ENCODE measurements around the gene GALNS. TPM values are rescaled to one million over a fixed set of nuclear protein-coding genes. Genes with fewer than 3 reads are reported as not detected.
A peak's percentile ranks its signal among the peaks of the same experiment; 100 is the strongest.

GALNS gene, protein sequence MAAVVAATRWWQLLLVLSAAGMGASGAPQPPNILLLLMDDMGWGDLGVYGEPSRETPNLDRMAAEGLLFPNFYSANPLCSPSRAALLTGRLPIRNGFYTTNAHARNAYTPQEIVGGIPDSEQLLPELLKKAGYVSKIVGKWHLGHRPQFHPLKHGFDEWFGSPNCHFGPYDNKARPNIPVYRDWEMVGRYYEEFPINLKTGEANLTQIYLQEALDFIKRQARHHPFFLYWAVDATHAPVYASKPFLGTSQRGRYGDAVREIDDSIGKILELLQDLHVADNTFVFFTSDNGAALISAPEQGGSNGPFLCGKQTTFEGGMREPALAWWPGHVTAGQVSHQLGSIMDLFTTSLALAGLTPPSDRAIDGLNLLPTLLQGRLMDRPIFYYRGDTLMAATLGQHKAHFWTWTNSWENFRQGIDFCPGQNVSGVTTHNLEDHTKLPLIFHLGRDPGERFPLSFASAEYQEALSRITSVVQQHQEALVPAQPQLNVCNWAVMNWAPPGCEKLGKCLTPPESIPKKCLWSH
- total RNA-seq (2021; ENCODE audit: unreplicated experiment) (81.6 TPM), Bru-seq, nascent RNA (percentile 59 among the genes with signal in this experiment), BruChase-seq, experiment 1, labeled RNA remaining after a 2-hour chase (percentile 67 among the genes with signal in this experiment), BruChase-seq, experiment 2, labeled RNA remaining after a 6-hour chase (percentile 71 among the genes with signal in this experiment)
- polyA plus RNA-seq (2012; ENCODE audit: insufficient read length), result 106 TPM
- long read RNA-seq, full-length matches to known transcripts, result 129 of 254 reads
- long read RNA-seq, partial matches to known transcripts, result 36 of 254 reads
- long read RNA-seq, other reads (novel, unspliced or antisense), result 89 of 254 reads

DNA sequence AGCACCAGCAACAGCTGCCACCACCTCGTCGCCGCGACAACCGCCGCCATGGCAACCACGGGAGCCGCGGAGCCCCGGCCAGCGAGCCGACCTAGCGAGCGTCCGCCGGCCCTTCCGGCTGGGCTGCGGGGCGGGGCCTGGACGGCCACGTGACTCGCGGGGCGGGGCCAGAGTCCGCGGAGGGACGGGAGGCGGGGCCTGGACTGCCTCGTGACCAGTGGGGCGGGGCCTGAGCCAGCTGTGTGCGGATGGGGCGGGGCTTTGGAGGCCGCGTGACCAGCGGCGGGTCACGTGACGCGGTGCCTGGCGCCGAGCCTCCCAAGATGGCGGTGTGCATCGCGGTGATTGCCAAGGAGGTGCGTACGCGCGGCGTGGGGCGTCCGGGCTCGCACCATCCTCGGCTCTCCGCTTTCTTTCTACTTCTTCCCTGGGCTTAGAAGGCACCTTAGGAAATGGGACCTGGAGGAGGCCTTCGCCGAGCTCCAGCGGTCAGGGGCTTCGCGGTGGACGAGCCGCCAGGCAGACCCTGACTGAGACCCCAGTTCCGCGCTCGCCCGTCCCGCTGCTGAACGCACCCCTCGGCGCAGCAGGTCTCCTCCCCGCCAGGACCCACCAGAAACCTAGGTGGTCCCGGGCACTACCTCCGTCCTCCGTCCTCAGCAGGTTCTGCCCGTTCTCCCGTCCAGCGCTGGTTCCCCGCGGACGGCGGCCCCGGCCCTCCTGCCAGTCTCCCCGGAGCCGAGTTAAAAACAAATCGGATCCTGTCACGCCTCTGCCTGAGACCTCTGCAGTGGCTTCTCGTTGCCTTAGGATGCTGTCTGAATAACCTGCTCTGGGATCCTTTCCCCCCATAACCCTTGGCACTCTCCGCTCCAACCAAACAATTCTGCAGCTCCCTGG is at the start of gene GALNS, which contains the start of gene TRAPPC2L:
Gene GALNS (minus strand): TSS at position 120 of the 900 bp plus-strand sequence. CDS start 70 bp downstream, at position 50.
Gene TRAPPC2L (plus strand): TSS at position 300 of the 900 bp plus-strand sequence. CDS start 24 bp downstream, at position 324.
- DNase-seq (ENCODE audit: low read depth, low spot score), result peak; percentile 35
- no peaks in the 10 kb centered on the region for H3K27me3 ChIP-seq (ENCODE audit: control insufficient read depth, insufficient read depth, low read length)
- CTCF ChIA-PET, result interaction anchor here (0.5 kb wide), 1 partner anchor 11 kb away, joined by 4 read pairs; no protein-coding TSS in a partner anchor
- peak within 1 kb of the TSS; percentile 88 to 93 for H3K4me3 ChIP-seq (ENCODE audit: low read depth in 2 of 2, low read length in 2 of 2)
- peaks cover 6% of the 10 kb centered on the region; the same call in 1 of the 2 replicates for H3K36me3 ChIP-seq (ENCODE audit: control insufficient read depth, insufficient read depth, low read length)
- peak within 1 kb of the TSS; percentile 84 for H3K27ac ChIP-seq (ENCODE audit: low read length)
- no peaks in the 10 kb centered on the region for H3K9me3 ChIP-seq (ENCODE audit: control insufficient read depth, insufficient read depth, low read depth, low read length)
- POLR2A ChIA-PET, result interaction anchor here (0.6 kb wide), 2 partner anchors 7 to 420 kb away, joined by 3 to 4 read pairs; no protein-coding TSS in a partner anchor
- BruUV-seq (replicated peaks), result no TSS peak
- ATAC-seq, result peak; percentile 91
- peaks cover 9% of the 10 kb centered on the region; the same call in 1 of the 2 replicates for H3K4me1 ChIP-seq (ENCODE audit: control insufficient read depth, insufficient read depth, low read length)
- TF ChIP-seq, protein P1, sequence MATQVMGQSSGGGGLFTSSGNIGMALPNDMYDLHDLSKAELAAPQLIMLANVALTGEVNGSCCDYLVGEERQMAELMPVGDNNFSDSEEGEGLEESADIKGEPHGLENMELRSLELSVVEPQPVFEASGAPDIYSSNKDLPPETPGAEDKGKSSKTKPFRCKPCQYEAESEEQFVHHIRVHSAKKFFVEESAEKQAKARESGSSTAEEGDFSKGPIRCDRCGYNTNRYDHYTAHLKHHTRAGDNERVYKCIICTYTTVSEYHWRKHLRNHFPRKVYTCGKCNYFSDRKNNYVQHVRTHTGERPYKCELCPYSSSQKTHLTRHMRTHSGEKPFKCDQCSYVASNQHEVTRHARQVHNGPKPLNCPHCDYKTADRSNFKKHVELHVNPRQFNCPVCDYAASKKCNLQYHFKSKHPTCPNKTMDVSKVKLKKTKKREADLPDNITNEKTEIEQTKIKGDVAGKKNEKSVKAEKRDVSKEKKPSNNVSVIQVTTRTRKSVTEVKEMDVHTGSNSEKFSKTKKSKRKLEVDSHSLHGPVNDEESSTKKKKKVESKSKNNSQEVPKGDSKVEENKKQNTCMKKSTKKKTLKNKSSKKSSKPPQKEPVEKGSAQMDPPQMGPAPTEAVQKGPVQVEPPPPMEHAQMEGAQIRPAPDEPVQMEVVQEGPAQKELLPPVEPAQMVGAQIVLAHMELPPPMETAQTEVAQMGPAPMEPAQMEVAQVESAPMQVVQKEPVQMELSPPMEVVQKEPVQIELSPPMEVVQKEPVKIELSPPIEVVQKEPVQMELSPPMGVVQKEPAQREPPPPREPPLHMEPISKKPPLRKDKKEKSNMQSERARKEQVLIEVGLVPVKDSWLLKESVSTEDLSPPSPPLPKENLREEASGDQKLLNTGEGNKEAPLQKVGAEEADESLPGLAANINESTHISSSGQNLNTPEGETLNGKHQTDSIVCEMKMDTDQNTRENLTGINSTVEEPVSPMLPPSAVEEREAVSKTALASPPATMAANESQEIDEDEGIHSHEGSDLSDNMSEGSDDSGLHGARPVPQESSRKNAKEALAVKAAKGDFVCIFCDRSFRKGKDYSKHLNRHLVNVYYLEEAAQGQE (IDR thresholded peaks at IDR 0.05; ENCODE audit: insufficient read depth in 1 of 2, low read depth in 2 of 2, low read length in 1 of 2), result no peak
- peak; percentile 77 for TF ChIP-seq POLR2AphosphoS5 (IDR thresholded peaks at IDR 0.05; ENCODE audit: low read depth, low read length)
- no peak for TF ChIP-seq TCF7L2 (IDR thresholded peaks at IDR 0.05; ENCODE audit: low read depth, low read length)
- TF ChIP-seq SIN3A (IDR thresholded peaks at IDR 0.05; ENCODE audit: borderline replicate concordance, insufficient read depth, low read depth, low read length), result peak; percentile 63; the same call in 1 of the 2 replicates
- TF ChIP-seq, protein P2, sequence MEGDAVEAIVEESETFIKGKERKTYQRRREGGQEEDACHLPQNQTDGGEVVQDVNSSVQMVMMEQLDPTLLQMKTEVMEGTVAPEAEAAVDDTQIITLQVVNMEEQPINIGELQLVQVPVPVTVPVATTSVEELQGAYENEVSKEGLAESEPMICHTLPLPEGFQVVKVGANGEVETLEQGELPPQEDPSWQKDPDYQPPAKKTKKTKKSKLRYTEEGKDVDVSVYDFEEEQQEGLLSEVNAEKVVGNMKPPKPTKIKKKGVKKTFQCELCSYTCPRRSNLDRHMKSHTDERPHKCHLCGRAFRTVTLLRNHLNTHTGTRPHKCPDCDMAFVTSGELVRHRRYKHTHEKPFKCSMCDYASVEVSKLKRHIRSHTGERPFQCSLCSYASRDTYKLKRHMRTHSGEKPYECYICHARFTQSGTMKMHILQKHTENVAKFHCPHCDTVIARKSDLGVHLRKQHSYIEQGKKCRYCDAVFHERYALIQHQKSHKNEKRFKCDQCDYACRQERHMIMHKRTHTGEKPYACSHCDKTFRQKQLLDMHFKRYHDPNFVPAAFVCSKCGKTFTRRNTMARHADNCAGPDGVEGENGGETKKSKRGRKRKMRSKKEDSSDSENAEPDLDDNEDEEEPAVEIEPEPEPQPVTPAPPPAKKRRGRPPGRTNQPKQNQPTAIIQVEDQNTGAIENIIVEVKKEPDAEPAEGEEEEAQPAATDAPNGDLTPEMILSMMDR (IDR thresholded peaks at IDR 0.05), result no peak
- intact Hi-C loops (cut with micrococcal nuclease; ENCODE audit: unreplicated experiment), result no loop called here
- in situ Hi-C loops (cut with HindIII; ENCODE audit: low pct_unique_long_range_greater_than_20kb, low sequenced_read_pairs), result no loop called here

DNA sequence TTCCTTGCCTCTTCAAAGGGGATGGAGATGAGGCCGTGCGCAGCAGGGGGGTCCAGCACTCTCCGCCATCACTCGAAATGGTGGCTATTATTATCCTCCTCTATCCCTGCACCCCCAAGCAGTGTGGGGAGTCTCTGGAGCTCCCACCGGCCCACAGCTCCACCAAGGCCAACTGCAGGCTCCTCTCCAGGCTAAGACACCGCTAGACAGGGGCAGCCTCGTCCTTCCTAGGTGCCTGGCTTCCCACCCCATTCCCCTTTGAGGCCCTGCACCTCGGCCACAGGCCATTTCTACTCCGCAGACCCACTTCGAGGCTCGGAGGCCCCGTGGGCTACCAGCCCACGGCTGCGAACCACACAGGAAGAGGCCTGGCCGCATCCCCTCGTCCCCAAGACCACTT is 49.3 kb upstream of the GALNS start:
- POLR2A ChIA-PET, result no interaction called here
- ATAC-seq (0 out of 2 replicates have a peak, but pooled peaks have one; percentile 17), DNase-seq (ENCODE audit: low read depth, low spot score) (no peak)
- intact Hi-C loops (cut with micrococcal nuclease; ENCODE audit: unreplicated experiment) (no loop called here), in situ Hi-C loops (cut with HindIII; ENCODE audit: low pct_unique_long_range_greater_than_20kb, low sequenced_read_pairs) (no loop called here)
- Histone ChIP-seq H3K4me3 (ENCODE audit: low read depth in 2 of 2, low read length in 2 of 2) (no peak overlapping the region), H3K4me1 (ENCODE audit: control insufficient read depth, insufficient read depth, low read length) (peaks cover 13% of the 10 kb centered on the region; the same call in 1 of the 2 replicates), H3K27me3 (ENCODE audit: control insufficient read depth, insufficient read depth, low read length) (no peaks in the 10 kb centered on the region), H3K9me3 (ENCODE audit: control insufficient read depth, insufficient read depth, low read depth, low read length) (no peaks in the 10 kb centered on the region), H3K36me3 (ENCODE audit: control insufficient read depth, insufficient read depth, low read length) (no peaks in the 10 kb centered on the region), H3K27ac (ENCODE audit: low read length) (no peak overlapping the region)
- BruUV-seq (replicated peaks), result no TSS peak
- CTCF ChIA-PET, result no interaction called here
- TF ChIP-seq, protein P2 (IDR thresholded peaks at IDR 0.05), result no peak
- TF ChIP-seq, protein P1 (IDR thresholded peaks at IDR 0.05; ENCODE audit: insufficient read depth in 1 of 2, low read depth in 2 of 2, low read length in 1 of 2), result no peak
- TF ChIP-seq TCF7L2 (IDR thresholded peaks at IDR 0.05; ENCODE audit: low read depth, low read length) (no peak), POLR2AphosphoS5 (IDR thresholded peaks at IDR 0.05; ENCODE audit: low read depth, low read length) (no peak), SIN3A (IDR thresholded peaks at IDR 0.05; ENCODE audit: borderline replicate concordance, insufficient read depth, low read depth, low read length) (no peak)

Data from Panc1 (cell line).